NOMO-1 treated with DMSO at 0.1 percent for 48 hours (cell line): ENCODE results near the gene SORCS2.

Experiments
- DNase-seq: peaks from one replicate; lab custom pipeline; 2025; ENCODE audit not compliant: unreplicated experiment; lab: John Stamatoyannopoulos, UW

Gene SORCS2

DNA sequence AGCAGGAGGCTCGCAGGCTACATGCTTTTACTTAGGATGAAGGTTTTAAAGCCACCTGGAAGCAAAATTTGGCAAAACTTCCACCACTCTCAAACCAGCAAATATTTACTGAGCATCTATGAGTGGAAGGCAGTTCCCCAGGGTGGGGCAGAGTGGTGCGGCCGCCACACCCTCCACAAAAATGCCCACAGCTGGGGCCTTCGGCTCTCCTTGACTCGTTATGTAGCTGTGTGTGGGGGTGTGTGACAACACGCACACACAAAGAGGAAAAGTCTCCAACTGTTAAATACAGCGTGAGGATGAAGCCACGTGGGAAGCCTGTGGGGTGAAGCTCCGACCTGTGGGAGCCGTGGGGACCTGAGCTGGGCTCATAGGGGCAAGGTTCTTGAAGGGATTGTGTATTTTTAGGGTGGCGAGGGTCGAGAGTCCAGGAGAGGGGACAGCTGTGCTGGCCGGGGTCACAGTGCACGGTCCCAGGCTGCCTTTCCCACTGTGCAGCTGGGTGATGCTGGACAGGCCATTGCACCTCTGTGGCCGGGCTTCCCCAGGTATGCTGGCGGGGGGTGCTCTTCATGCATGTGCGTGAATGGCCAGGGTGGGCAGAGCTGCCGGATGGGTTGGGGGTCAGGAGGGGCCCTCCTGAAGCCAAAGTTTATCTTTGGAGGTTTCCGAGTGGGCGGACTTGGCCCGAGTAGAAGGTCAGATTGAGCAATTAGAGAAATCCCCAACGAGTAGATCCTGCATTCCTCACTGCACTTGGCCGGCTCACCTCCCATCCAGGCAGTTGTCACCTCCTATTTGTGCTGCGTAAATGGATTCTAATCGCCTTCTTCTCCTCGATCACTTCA lies 25.4 kb downstream of the SORCS2 start:
- DNase-seq: no peak

DNA sequence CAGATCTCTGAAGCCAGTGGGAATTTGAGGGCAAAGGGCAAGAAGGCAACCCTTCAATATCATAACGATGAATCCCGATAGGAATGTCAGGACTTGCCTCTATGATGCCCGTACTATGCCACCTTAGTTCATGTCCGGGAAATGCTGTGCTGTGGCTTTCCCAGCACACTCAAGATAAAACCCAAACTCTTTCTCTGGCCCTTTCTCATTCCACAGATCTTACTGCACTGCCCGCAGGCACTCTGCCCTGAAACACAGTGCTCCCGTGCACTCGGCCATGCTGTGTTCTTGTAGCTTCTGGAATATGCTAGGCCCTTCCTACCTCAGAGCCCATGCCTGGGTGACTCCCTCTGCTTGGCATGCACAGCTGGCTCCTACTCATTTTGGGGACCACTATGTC lies 26.3 kb downstream of the SORCS2 start:
- no peak for DNase-seq

DNA sequence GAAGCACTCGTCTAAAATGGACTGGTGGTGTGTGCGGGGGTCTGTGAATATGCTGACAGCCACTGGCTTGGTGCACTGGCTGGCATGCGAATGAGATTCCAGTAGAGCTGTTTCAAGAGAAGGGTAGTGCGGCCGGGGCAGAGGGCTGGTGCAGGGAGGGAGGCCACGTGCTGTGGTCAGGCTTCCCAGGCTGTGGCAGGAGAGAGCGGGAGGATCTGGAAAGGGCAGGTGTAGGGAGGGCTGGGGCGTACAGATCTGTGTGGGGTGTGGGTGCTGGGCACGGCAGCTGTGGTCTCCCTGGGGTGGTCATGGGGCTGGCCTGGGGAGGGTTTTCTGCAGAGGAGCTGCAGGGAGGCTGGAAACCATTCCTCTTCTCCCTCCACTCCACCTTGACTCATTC lies 30.2 kb downstream of the SORCS2 start:
- no peak for DNase-seq

DNA sequence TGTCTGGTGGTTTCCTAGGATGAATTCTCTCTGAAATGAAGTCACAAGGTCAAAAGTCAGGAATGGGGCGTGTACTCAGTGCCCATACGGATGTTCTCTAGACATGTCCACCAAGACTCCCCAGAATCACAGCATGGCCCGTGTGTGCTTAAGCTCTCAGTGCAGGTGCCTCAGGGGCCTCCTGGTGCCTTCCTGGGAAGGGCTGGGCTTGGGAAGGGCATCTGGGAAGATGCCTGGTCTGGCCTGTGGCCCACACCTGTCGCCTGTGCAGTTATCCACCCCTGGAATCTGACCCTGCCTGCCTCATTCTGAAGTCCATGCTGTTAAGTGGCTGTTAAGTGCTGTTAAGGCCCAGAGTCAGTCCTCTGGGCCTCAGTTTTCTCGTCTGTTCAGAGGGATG lies 31.2 kb downstream of the SORCS2 start:
- DNase-seq: no peak

DNA sequence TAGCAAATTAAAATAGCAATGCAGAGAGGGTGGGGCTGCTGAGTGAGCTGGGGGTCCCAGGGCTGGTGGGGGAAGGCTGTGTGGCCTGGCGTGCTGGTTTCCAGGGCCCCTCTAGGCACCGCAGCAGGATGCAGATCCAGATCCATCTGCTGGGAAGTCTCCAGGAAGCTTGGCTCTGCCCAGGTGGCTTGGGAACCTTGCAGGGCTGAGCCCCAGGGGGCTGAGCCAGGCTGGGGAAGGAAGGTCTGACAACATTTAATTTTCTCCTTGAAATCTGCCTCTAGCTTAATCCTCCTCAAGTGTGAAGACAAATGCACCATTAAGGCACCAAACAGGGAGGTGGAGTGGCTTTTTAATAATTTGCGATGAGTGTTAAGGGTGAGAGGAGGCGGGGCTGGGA lies 31.7 kb downstream of the SORCS2 start:
- no peak for DNase-seq

DNA sequence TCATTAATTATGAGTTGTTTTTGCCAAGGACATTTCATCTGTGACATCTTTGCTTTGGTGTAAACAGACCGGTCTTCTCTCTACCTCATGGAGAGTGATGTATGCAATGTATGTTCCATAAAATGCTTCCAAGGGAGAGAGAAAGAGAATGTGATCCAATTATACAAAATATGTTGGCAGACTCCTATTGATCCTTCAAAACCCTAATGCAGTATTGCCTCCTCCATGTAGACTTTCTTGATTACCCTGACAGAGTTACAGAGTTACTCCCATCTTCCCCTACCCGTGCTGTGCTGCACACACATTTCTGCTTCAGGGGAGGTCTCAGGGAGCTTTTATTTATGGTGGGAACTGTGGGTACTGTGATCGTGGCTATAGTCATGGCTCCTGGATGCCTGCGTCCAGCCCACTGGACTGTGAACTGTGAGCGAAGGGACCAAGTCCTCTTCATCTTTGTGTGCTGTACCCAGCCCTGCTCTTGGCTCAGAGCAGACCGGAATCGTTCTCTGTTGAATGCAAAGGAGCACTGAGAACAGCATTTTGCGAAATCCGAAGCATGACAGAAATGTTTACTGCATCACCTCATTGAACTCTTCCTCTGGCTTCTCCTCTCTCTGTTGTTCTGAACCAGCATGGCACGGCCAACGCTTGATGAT lies 32.7 kb downstream of the SORCS2 start:
- DNase-seq: no peak

DNA sequence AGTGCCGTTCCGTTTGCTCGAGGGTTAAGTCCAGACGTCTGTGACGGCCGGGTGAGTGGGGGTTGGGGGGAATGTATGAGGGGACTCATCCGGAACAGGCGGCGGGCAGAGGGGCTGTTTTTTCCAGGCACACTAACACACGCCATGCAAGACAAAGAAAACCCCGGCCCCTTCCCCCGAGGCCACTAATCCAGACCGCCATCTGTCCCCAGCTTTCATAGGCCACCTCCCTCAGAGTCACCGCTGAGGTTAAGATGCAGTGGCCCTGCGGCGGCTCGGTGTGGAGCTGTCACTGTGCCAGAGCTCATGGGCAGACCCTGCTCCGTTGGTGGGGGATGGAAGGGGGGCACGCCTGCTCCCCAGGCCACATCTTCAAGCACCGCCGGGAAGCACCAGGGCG lies 34.1 kb downstream of the SORCS2 start:
- no peak for DNase-seq

DNA sequence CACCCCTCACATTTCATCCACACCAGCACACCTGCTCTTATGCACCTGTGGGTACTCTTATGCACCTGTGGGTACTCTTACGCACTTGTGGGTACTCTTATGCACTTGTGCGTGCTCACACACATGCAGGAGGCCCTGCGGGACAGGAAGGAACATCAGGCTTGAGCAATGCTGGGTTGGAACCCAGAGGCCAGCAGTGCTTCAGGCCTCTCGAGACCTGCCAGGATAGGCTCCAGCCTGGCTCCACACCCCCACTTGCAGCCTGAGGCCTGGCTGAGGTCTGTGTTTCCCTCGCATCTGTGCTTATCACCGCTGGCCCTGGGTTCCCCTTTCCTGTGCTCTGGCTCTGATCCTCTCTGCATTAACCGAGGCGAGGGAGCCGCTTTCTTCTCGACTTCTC lies 34.7 kb downstream of the SORCS2 start:
- DNase-seq: no peak

DNA sequence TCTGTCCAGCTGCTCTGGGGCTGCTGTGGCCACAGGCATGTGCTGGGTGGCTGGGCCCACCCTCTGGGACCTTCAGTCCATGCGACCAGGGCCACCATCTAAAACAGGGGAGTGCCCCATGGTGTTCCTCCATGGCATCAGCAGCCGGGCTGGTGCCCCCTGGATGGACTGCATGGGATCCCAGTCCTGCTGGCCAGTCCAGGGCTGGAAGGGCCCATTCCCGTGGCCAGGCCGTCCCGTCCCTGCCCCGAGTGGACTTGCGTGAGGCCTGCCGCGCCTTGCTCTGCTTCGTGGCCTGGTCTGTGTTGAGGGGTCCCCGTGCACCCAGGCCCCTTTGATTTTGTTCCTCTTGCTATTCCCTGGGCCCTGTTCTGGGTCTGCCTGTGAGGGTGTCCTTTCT lies 36.4 kb downstream of the SORCS2 start:
- no peak for DNase-seq

DNA sequence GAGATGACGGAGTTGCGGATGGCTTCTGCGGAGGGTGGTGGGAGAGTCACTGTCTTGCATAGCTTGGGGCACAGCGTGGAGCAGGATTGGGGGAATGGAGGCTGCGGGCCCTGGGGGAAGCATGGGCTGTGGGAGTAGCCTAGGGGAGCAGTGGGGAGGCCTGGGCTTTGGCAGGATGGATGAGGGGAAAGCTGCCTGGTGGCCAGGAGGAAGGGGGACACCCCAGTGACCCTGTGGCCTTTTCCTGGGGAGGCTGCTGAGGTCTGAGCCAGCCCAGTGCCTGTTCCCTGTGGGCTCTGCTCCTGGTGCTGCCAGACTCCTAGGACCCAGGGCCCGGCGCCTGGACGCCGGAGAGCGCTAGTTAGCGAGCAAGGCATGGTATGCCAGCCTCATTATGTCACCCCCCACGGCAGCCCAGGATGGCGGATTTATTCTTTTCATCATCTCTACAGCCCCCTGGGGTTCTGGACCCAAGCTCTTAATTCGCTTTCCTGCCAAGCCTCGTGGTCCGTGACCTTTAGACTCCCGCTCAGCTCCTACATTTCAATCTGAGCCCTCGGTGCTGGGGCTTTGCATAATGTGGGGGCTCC lies 39.8 kb downstream of the SORCS2 start:
- DNase-seq: no peak

DNA sequence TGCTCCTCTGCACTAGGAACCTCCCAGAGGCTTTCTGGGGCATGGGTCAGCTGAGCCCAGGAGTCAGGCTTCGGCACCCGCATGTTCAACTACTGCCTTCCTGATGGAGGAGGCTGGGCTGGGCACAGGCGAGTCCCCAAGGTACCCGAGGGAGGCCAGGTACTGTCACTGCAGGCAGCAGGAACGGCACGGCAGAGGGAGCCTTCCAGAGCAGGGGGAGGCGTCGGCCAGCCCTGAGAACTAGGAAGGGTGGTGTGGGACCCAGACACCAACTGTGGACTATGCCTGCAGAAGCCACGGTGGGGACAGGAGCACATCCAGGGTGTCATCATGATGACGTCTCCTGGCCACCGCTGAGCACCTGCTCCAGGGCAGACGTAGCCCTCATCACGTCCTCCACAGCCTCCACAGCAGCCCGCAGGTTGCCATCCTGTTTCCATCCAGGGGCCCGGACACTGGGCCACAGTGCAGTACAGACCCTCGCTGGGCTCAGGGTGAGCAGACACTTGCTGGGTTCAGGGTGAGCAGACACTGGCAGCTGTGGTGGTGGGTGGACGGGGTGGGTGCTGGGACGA lies 40.8 kb downstream of the SORCS2 start:
- DNase-seq: no peak

DNA sequence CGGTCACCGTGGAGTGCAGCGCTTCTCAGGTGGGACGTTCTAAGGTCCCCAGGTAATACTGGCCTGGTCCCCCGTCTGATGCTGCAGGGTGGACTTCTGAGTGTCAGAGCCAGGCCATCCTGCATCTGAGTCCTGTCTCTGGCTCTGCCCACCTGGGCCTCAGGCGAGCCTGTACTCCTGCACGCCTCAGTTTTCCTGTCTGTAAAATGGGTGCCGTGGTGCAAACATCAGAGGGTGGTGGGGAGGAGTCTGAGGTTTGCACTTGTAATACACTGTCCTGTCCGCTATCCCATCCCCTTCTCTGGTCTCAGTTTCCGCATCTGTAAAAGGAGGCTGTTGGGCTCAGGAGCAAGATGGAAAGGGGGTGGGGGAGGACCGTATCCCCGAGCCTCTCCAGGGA lies 41.3 kb downstream of the SORCS2 start:
- no peak for DNase-seq

DNA sequence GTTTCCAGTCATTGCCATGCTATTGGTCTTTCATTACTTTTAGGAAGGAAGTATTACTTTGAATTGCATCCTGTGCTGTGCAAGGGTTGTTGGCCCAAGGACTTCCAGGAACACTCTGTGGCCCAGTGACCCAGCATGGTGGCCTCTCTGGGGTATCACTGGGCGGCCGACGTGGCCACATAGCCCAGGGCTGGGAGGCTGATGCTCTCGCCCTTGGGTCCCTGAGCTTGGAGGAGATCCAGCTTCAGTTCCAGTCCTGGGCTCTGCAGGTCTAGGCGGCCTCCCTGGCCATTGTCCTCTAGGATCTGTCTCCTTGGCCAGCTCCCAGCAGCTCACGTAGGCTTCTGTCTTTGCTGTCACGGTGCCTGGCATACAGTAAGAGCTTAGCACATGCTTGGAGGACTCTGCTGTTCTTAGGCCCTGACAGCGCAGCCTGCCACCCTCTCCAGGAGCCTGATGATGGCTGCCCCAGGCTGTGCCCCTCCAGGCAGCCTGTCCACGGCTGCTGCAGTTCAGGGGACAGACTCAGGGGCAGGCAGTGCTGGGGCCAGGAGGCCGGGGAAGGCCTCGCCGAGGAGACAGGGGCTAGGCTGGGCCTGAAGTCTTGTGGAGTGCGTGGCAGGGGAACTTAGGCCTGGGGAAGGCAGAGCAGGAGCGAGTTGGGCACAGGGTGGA lies 42.2 kb downstream of the SORCS2 start:
- no peak for DNase-seq

DNA sequence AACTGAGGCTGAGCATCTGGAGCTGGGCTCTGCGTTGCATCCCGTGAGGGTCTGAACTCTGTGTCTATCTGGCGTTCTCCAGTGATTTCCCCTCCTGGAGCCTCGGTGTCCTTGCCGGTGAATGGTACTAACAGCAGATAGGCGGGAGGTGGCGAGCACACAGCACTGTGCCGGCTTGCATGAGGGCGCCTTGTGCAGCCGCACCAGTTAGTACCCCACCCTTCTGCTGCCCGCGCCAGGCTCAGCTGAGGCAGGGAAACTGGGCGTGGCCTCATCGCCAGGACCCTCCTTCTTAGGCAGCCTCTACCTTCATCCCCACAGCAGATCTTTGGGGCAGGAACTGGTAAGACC lies 42.7 kb downstream of the SORCS2 start:
- DNase-seq: no peak

DNA sequence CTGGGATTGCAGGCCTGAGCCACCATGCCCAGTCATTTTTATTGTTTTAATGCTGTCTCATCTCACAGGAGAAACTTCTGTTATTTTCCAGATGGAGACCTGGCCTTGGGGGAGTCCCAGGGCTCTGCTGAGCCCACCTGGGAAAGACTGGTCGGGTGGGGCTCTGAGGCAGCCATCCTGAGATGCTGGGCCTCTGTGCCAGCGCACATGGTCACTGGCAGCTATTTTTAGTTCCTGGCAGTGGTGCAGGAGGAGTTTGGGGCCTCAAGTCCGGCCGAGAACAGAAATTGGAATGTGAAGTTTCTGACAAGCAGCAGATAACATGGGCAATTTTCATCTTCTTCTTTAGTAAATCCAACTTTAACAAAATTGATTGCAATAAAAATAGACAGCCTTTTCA lies 44.5 kb downstream of the SORCS2 start:
- no peak for DNase-seq

DNA sequence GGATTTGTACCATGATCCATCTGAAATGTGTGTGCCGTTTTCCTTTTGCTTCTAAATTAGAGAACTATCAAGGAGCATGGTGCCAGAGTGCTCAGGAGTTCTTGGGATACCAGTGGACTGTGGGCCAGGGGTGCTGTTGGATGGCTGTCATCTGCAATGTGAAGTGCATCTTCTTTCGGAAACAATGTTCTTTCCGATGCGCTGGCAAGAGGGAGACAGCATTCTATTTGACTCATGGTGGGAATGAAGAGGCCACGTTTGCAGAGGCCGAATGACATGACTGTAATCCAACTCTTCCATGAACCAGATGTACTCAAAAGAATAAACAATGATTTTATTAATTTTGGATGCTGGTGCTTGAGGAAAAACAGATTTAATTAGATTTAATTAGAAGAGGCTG lies 45.5 kb downstream of the SORCS2 start:
- DNase-seq: no peak

DNA sequence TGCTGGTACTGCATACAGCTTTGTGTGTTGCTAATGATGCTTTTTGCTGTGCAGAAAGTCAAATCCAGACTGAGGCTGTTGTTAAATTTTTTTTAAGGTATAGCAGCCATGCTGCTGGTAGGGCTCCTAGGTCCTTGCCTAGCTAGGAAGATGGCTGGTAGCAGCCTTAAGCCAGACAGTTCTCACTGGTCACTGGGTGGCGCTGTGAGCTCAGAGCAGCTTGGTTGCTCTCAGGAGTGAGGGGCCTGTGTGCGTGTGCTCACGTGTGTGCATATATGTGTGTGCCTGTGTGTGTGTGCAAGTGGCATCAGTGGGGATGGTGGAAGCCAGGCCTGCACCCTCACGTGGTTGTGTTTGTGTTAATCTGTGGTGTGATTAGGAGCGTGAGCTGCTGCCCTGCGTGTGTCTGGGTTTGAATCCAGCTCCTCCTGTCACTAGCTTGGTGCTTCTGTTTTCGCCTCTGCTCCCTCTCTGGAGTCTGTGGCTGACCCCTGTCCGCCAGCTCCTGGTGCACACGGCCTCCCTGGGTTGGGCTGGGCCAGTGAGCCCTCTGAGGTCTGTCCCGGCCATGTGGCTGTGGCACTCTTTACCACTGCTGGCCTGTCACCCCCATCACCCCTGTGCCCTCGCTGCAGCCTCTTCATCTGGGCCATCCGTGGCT lies 46.1 kb downstream of the SORCS2 start:
- DNase-seq: no peak

DNA sequence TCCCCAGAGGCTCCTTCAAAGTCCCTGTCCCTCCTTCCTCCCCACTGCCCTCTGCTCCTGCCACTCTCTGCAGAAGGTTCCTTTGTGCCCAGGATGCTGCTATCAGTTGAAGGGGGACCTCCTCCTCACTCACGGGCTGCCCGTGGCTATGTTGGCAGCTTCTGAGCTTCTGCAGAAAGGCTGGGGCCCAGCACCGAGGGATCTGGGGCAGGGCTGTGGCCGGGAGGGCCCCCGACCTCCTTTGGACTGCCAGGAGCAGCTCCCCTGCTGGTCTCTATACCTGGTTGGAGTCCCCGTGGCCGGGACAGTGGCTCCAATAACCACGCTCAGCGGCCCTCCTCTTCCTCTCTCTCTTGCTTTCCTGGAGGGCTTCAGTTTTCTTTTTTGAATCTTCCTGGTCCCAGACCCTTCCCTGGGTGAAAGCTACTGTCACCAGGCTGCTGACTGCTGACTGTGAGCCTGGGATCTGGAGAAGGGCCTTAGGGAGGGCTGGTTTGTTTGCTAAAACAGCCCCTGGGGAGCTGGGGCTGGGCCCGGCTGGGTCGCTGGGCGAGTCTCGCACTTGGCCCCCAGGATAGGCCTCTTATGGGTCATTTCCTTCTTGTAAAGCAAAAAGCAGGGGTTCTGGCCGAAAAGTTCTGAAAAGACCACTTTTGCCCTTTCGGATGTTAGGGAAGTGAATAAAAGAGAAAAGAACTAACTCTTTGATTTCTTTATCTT lies 46.9 kb downstream of the SORCS2 start:
- DNase-seq: no peak

DNA sequence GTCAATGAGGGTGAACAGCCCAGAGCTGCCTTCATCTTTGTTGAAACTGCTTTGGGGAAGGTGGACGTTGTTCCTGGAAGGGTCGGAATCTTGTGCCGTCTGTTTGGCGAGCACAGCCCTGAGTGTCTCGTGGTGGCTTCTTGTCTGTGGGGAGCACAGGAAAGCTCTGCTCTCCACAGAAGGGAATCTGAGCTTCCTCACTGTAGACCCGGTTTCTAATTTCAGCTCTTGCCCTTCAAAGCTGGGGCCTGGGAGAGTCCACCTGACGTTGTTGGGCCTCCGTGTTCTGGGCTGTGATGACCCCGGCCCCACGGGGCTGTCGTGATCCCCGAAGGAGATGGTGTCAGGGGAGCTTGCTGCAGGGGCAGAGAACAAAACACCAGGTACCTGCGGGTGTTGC lies 47.5 kb downstream of the SORCS2 start:
- DNase-seq: no peak

DNA sequence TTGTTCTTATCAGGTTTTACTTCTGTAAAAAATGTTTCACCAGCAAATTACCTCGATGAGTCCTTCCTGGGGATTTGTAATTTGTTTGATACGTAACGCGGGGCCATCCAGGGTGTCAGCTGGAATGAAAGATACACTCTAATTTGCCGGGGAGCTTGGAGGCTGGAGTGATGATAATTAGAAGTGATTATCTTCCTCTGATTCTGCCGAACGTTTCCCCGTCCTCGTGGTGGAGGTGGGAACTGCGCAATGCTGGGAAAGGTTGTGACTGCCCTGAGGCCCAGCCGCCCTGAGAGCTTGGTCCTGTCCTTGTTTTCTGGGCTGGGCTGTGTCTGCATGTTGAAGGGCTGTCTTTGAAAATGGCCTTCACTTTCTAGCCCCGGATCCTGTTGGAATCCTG lies 48.0 kb downstream of the SORCS2 start:
- no peak for DNase-seq
